K562 (cell line): ENCODE measurements around the gene GNAZ. TPM values are rescaled to one million over a fixed set of nuclear protein-coding genes. Genes with fewer than 3 reads are reported as not detected.

Source experiments
- BCLAF1 ChIP-seq, 2 experiments: fragments of 450-650 bp in 1 of 2; IDR thresholded peaks; 2 replicates each; pipeline ENCODE4 v1.6.1; 2011 to 2017; ENCODE audit warnings: low read depth in 2 of 2, antibody characterized with exemption in 1 of 2, borderline replicate concordance in 1 of 2, low read length in 1 of 2, mild to moderate bottlenecking in 1 of 2, mixed read lengths in 1 of 2; ENCODE audit not compliant: control insufficient read depth in 1 of 2
- CBFA2T3 ChIP-seq: fragments of 450-650 bp; IDR thresholded peaks from 2 replicates; pipeline ENCODE4 v1.6.1; 2017
- COPS2 ChIP-seq: fragments of 450-650 bp; conservative IDR thresholded peaks from 2 replicates; pipeline ENCODE4 v1.6.1; 2016; ENCODE audit warnings: mild to moderate bottlenecking, moderate library complexity
- KDM5B ChIP-seq: fragments of 200-600 bp; sonication (generic); IDR thresholded peaks from 2 replicates; pipeline ENCODE4 v1.6.1; 2012; ENCODE audit warnings: low read depth, mild to moderate bottlenecking, moderate library complexity, low read length, control low read depth, inconsistent platforms; ENCODE audit not compliant: insufficient replicate concordance
- KHSRP ChIP-seq: fragments of 450-650 bp; IDR thresholded peaks from 2 replicates; pipeline ENCODE4 v1.6.1; 2017
- MECOM ChIP-seq: fragments of 250-450 bp; sonication (Bioruptor Pico); IDR thresholded peaks from 2 replicates; pipeline ENCODE4 v1.8.0; 2022; ENCODE audit warnings: inconsistent platforms
- NCOA2 ChIP-seq, 2 experiments: fragments of 450-650 bp; IDR thresholded peaks; 2 replicates each; pipeline ENCODE4 v1.6.1; 2018; ENCODE audit warnings: mild to moderate bottlenecking in 2 of 2, moderate library complexity in 1 of 2; ENCODE audit not compliant: partially characterized antibody in 2 of 2
- NFRKB ChIP-seq: fragments of 450-650 bp; IDR thresholded peaks from 2 replicates; pipeline ENCODE4 v1.6.1; 2016; ENCODE audit warnings: low read depth
- NFXL1 ChIP-seq: fragments of 450-650 bp; formaldehyde crosslinking; IDR thresholded peaks from 2 replicates; pipeline ENCODE4 v1.4.0; 2021; ENCODE audit warnings: mild to moderate bottlenecking
- PCBP2 ChIP-seq: fragments of 200-400 bp; formaldehyde crosslinking; IDR thresholded peaks from 2 replicates; pipeline ENCODE4 v1.6.1; 2018; ENCODE audit warnings: low read length, low read depth, mild to moderate bottlenecking, moderate library complexity; ENCODE audit not compliant: poor library complexity, severe bottlenecking
- PHB2 ChIP-seq: fragments of 450-650 bp; IDR thresholded peaks from 2 replicates; pipeline ENCODE4 v1.6.1; 2017; ENCODE audit warnings: low read depth
- PTBP1 ChIP-seq: fragments of 200-400 bp; formaldehyde crosslinking; IDR thresholded peaks from 2 replicates; pipeline ENCODE4 v1.6.1; 2017; ENCODE audit warnings: low read depth, low read length
- RFX1 ChIP-seq: fragments of 450-650 bp; IDR thresholded peaks from 2 replicates; pipeline ENCODE4 v1.6.1; 2016; ENCODE audit warnings: mild to moderate bottlenecking, moderate library complexity
- ZC3H8 ChIP-seq: fragments of 450-650 bp; IDR thresholded peaks from 2 replicates; pipeline ENCODE4 v1.6.1; 2017
- ZEB2 ChIP-seq: fragments of 450-650 bp; IDR thresholded peaks from 2 replicates; pipeline ENCODE4 v1.6.1; 2016
- ZKSCAN3 ChIP-seq: fragments of 250-450 bp; sonication (Bioruptor Pico); IDR thresholded peaks from 2 replicates; pipeline ENCODE4 v1.4.0; 2020
- ZNF512 ChIP-seq: IDR thresholded peaks from 2 replicates; pipeline ENCODE4 v1.6.1; 2016; ENCODE audit warnings: missing genetic modification characterization, missing compliant biosample characterization
- ZNF518B ChIP-seq: fragments of 250-450 bp; sonication (Bioruptor Pico); IDR thresholded peaks from 2 replicates; pipeline ENCODE4 v1.5.0; 2021; ENCODE audit warnings: mild to moderate bottlenecking, moderate library complexity
- ZNF668 ChIP-seq: fragments of 250-450 bp; sonication (Bioruptor Pico); IDR thresholded peaks from 2 replicates; pipeline ENCODE4 v1.8.0; 2022; ENCODE audit warnings: mild to moderate bottlenecking, inconsistent platforms
- ZNF717 ChIP-seq: fragments of 250-450 bp; sonication (Bioruptor Pico); IDR thresholded peaks from 2 replicates; pipeline ENCODE4 v1.5.0; 2021
- ZNF780A ChIP-seq: fragments of 250-450 bp; sonication (Bioruptor Pico); IDR thresholded peaks from 2 replicates; pipeline ENCODE4 v1.5.0; 2021; ENCODE audit warnings: mild to moderate bottlenecking
- polyA plus RNA-seq, 8 experiments: library from polyadenylated mRNA; depleted of rRNA in 4 of 8; stranded (reverse) in 5 of 8; unstranded in 3 of 8; fragments of >200 nt; fragmentation: Nextera tagmentation in 2 of 8; fragmentation: Illumina TruSeq in 1 of 8; extraction: Ambion mirVana in 2 of 8; extraction: Trizol in 1 of 8; gene quantifications; 2 replicates each; pipeline versions ENCODE4 v1.2.1 to v1.2.3, GENCODE V29; 2011 to 2014; ENCODE audit warnings: inconsistent platforms in 1 of 8, missing spikeins in 1 of 8
- total RNA-seq, 7 experiments: library from RNA; depleted of rRNA in 6 of 7; stranded (reverse); fragments of >200 nt in 6 of 7; fragmentation: Illumina TruSeq in 2 of 7; extraction: Trizol in 2 of 7; gene quantifications; 2 replicates each; pipeline versions ENCODE4 v1.2.1 to v1.2.3, GENCODE V29; 2011 to 2021; ENCODE audit warnings: low replicate concordance in 1 of 7

Gene GNAZ
- total and polyA plus RNA-seq, 9 of the 15 experiments (the other 6 are each of a cell fraction or from before 2014, with no cell fraction given), result 0.04 to 0.22 (median 0.13) TPM; not detected in 3

GRCh38 chr22:23113067-23113846 is 42.9 kb downstream of the GNAZ start (continued):
- TF ChIP-seq BCLAF1 (IDR thresholded peaks at IDR 0.05; ENCODE audit: borderline replicate concordance in 1 of 2, control insufficient read depth in 1 of 2, low read depth in 2 of 2, low read length in 1 of 2) (no peak), PTBP1 (no peak), ZNF512 (tag) (no peak), PHB2 (no peak), NFRKB (no peak), ZNF717 (CRISPR knock-in tag) (no peak), KDM5B (no peak), COPS2 (no peak), ZNF780A (CRISPR knock-in tag) (no peak), ZNF518B (CRISPR knock-in tag) (no peak), ZNF668 (CRISPR knock-in tag) (no peak), ZC3H8 (no peak), ZKSCAN3 (CRISPR knock-in tag) (no peak), CBFA2T3 (no peak), ZEB2 (no peak), NFXL1 (CRISPR knock-in tag) (no peak), RFX1 (no peak), NCOA2 (IDR thresholded peaks at IDR 0.05; ENCODE audit: partially characterized antibody in 2 of 2) (no peak), PCBP2 (no peak), MECOM (CRISPR knock-in tag) (no peak), KHSRP (no peak)
